T-helper 1 cell treated with Interleukin-12 subunit alpha and Interleukin-12 subunit beta and Interleukin-4 antibody, amounts not matched to agents 30 μg/mL and 1 μg/mL, for 36 hours (primary cell): ENCODE data around the gene TEKT1.
"Not testable (repeated sequence)": the region's sequence is repeated elsewhere in the genome, so short reads cannot be mapped to it uniquely, and the experiment has no call there.

Source experiments
- H3K27ac Mint-ChIP-seq: one replicate; pipeline ENCODE4 v1.8.0; 2021; ENCODE audit warnings: mild to moderate bottlenecking, mixed read lengths
- H3K27me3 Mint-ChIP-seq: one replicate; pipeline ENCODE4 v1.8.0; 2021; ENCODE audit warnings: low read depth, mixed read lengths
- H3K36me3 Mint-ChIP-seq: one replicate; pipeline ENCODE4 v1.8.0; 2021; ENCODE audit warnings: low read depth, mixed read lengths
- H3K4me1 Mint-ChIP-seq: one replicate; pipeline ENCODE4 v1.8.0; 2021; ENCODE audit warnings: low read depth, mixed read lengths
- H3K4me3 Mint-ChIP-seq: one replicate; pipeline ENCODE4 v1.8.0; 2021; ENCODE audit warnings: mild to moderate bottlenecking, moderate library complexity, mixed read lengths
- H3K9me3 Mint-ChIP-seq: one replicate; pipeline ENCODE4 v1.8.0; 2021; ENCODE audit warnings: mixed read lengths

Gene TEKT1

DNA sequence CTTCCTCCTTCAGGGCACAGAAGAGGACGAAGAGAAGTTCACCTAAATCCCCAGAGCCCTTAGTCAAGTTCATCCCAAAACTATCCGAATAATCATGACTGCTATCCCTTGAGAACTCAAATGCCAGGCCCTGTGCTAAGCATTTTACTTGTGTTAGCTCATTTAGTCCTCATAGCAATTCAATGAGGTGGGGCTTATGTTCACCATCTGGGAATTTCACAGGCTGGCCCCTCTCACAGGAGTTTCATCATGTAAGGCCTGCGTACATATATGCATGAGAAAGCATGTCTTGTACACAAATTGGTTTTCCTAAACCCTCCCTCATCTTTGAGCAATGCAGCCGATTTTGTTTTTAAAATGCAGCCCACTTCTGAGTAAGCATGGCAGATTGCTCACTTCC is 12.9 kb upstream of the TEKT1 start:
- peaks cover 34% of the 10 kb centered on the region for H3K27me3 Mint-ChIP-seq
- not testable (repeated sequence) for H3K36me3 Mint-ChIP-seq, H3K27ac Mint-ChIP-seq, H3K4me3 Mint-ChIP-seq, H3K4me1 Mint-ChIP-seq, H3K9me3 Mint-ChIP-seq

DNA sequence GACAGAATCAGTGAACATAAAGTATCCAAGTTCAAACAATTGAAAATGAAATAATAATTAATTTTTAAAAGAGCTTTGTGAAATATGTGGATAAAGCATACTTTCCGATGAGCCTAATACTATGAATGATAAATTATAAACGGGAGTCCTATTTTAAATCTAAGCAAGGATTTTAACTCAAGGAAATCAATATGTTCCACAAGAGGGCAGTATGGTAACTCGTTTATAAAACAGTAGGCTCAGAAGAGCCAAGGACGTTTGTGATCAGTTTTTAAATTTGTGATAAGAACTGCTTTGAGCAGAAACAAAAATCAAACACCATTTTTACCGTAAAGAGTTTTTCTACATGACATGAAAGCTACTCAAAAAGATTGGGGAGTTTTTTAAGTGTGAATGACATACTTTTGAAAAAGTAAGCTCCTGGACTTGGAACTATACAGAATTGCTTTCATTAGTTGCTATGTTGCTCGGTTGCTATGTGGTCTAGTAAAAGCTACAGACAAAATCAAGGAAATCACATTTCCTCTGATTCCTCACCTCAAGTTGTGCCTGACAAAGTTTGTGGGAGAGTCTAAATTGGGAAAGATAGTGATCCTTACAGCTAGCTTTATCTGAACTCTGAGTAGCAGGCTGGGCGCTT is 11.8 kb upstream of the TEKT1 start:
- peaks cover 42% of the 10 kb centered on the region for H3K27me3 Mint-ChIP-seq
- no peak overlapping the region for H3K27ac Mint-ChIP-seq
- peaks cover 10% of the 10 kb centered on the region for H3K4me1 Mint-ChIP-seq
- H3K36me3 Mint-ChIP-seq, result no peaks in the 10 kb centered on the region
- no peaks in the 10 kb centered on the region for H3K9me3 Mint-ChIP-seq
- no peak overlapping the region for H3K4me3 Mint-ChIP-seq

GRCh38 chr17:6841769-6842168 is 10.2 kb upstream of the TEKT1 start:
- not testable (repeated sequence) for H3K27ac Mint-ChIP-seq, H3K4me3 Mint-ChIP-seq, H3K36me3 Mint-ChIP-seq, H3K4me1 Mint-ChIP-seq, H3K9me3 Mint-ChIP-seq
- peaks cover 45% of the 10 kb centered on the region for H3K27me3 Mint-ChIP-seq

DNA sequence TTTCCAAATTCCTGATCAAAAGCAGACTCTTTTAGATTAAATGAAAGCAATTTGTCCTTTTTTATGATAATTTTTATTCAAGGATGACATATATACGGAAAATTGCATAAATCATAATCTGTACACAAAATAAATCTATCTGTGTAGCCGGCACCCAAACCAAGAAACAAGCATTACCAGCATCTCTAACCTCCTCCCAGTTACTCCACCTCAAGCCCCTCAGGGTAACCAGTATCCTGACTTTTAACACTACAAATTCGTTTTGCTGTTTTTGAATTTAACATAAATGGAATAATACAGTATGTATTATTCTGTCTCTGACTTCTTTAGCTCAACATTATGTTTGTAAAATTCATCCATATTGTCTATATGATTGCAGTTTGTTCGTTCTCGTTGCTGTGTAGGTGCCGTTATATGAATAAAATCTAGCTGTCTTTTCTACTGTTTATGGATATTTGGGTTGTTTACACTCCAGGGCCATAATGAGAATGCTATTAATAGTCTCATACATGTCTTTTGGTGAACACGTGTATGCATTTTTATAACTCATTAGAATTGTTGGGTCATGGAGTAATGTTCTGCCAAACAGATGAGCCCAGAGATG is 1.0 kb downstream of the TEKT1 start:
- peaks cover 68% of the 10 kb centered on the region for H3K27me3 Mint-ChIP-seq
- H3K36me3 Mint-ChIP-seq, result no peaks in the 10 kb centered on the region
- peaks cover 9% of the 10 kb centered on the region for H3K4me1 Mint-ChIP-seq
- H3K4me3 Mint-ChIP-seq, result no peak overlapping the region
- no peaks in the 10 kb centered on the region for H3K9me3 Mint-ChIP-seq
- H3K27ac Mint-ChIP-seq, result no peak overlapping the region

DNA sequence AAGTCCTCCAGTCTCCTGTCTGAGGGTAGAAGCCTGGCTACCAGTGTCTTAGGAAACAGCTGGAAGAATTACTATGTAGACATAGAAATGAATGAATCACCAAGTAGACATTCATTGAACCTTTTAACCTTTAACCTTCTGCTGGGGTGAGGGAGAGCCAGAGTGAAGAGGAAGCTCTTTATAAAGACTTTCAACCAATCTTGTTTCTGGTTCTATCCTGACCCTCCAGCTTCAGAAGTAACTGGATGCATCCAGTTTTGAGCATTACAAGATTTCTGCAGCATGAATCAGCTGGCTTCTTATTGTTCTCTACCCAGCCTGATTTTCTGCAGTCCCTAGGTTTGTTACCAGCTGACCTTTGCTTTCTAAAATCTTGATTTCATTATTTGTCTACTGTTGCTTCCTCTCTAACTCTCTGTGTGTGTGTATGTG is 8.5 kb downstream of the TEKT1 start:
- Mint-ChIP-seq H3K27ac (no peak overlapping the region), H3K36me3 (no peaks in the 10 kb centered on the region), H3K4me3 (no peak overlapping the region), H3K4me1 (no peaks in the 10 kb centered on the region), H3K27me3 (peaks cover 51% of the 10 kb centered on the region), H3K9me3 (no peaks in the 10 kb centered on the region)

- no peak overlapping the region for H3K4me3 Mint-ChIP-seq
- H3K27me3 Mint-ChIP-seq, result peaks cover 38% of the 10 kb centered on the region
- no peak overlapping the region for H3K27ac Mint-ChIP-seq
- no peaks in the 10 kb centered on the region for H3K36me3 Mint-ChIP-seq
- no peaks in the 10 kb centered on the region for H3K9me3 Mint-ChIP-seq
- H3K4me1 Mint-ChIP-seq, result no peaks in the 10 kb centered on the region
Observed at GRCh38 chr17:6818938-6819337, 12.6 kb downstream of the TEKT1 start.

DNA sequence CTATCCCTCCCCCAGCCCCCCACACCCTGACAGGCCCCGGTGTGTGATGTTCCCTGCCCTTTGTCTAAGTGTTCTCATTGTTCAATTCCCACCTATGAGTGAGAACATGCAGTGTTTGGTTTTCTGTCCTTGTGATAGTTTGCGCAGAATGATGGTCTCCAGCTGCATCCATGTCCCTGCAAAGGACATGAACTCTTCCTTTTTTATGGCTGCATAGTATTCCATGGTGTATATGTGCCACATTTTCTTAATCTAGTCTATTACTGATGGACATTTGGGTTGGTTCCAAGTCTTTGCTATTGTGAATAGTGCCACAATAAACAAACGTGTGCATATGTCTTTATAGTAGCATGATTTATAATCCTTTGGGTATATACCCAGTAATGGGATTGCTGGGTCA is 15.2 kb downstream of the TEKT1 start:
- not testable (repeated sequence) for H3K9me3 Mint-ChIP-seq, H3K36me3 Mint-ChIP-seq, H3K4me3 Mint-ChIP-seq, H3K4me1 Mint-ChIP-seq, H3K27ac Mint-ChIP-seq
- peaks cover 31% of the 10 kb centered on the region for H3K27me3 Mint-ChIP-seq

DNA sequence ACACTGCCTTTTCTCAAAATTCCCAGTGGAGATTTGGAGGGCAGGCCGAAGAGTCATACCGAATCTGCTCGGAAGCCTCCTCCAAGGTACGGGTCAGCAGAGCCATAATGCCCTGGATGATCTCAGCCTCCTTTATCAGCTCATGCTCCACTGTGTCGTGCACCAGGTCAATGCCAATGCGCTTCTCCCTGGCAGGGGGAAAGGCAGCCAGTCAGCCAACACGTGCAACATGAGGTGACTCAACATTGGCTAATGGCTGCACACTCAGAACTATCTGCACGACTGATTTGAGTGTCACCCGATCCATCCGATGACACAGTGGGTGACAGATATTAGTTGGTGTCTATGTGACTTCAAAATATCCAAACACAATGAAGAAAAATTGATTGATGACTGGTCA is 15.8 kb downstream of the TEKT1 start:
- Mint-ChIP-seq H3K4me3 (no peak overlapping the region), H3K9me3 (no peaks in the 10 kb centered on the region), H3K4me1 (no peaks in the 10 kb centered on the region), H3K36me3 (no peaks in the 10 kb centered on the region), H3K27ac (no peak overlapping the region), H3K27me3 (peaks cover 28% of the 10 kb centered on the region)

- no peaks in the 10 kb centered on the region for H3K9me3 Mint-ChIP-seq
- no peak overlapping the region for H3K27ac Mint-ChIP-seq
- H3K4me1 Mint-ChIP-seq, result no peaks in the 10 kb centered on the region
- no peak overlapping the region for H3K4me3 Mint-ChIP-seq
- H3K27me3 Mint-ChIP-seq, result peaks cover 10% of the 10 kb centered on the region
- H3K36me3 Mint-ChIP-seq, result no peaks in the 10 kb centered on the region
Observed at GRCh38 chr17:6812295-6812694, 19.2 kb downstream of the TEKT1 start.

DNA sequence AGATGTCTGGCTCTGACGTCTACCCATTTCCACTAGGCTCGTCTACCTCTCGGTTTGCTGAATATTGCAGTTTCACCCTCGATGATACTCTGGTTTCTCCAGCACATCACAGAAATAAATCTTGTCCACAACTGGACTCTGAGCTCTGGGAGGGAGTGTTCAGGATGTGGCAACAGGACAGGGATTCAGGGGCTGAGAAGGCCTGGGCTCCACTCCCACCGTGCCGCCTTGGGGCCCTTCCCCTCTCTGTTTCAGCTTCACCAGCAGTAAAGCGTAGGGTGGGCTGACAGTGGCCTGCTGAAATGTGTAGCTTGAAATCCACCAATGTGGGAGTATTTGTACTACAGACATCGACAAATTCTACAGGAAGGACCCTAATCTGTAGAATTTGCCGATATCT is 20.0 kb downstream of the TEKT1 start:
- H3K9me3 Mint-ChIP-seq, result no peaks in the 10 kb centered on the region
- no peak overlapping the region for H3K27ac Mint-ChIP-seq
- no peaks in the 10 kb centered on the region for H3K4me1 Mint-ChIP-seq
- H3K36me3 Mint-ChIP-seq, result no peaks in the 10 kb centered on the region
- peaks cover 10% of the 10 kb centered on the region for H3K27me3 Mint-ChIP-seq
- no peak overlapping the region for H3K4me3 Mint-ChIP-seq

DNA sequence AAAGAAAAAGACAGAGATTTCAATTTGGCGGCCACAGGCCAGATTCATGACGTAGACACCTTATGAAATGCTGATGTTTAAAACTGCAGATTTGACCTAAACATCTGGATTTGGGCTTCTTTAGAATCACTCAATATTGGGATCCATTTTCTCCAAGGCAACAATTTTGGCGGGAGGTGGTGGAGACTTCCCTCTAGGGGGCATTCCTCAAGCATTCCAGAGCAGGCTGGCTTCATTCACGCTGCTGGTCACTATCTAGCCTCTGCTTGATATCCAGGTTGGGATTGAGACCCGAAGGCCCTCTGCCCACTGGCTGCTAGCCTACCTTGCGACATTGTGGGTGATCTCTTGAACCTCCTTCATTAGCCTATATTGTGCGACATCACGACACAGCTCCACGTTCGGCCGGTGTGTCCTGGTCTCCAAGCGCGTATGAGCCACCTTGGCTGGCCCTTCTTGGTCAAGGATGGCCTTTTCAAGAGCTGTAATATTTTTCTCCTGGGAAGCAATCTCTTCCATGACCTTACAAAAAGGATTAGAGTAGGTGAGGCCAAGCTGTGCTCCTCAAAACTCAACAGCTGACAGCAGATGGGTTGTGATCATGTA is 31.0 kb downstream of the TEKT1 start:
- Mint-ChIP-seq H3K4me1 (no peaks in the 10 kb centered on the region), H3K4me3 (no peak overlapping the region), H3K36me3 (no peaks in the 10 kb centered on the region), H3K27ac (no peak overlapping the region), H3K27me3 (peaks cover 4% of the 10 kb centered on the region), H3K9me3 (no peaks in the 10 kb centered on the region)

- Mint-ChIP-seq H3K9me3 (no peaks in the 10 kb centered on the region), H3K27ac (no peak overlapping the region), H3K4me1 (no peaks in the 10 kb centered on the region), H3K4me3 (no peak overlapping the region), H3K27me3 (peaks cover 4% of the 10 kb centered on the region), H3K36me3 (no peaks in the 10 kb centered on the region)
Observed at GRCh38 chr17:6799738-6800137, 31.8 kb downstream of the TEKT1 start.

GRCh38 chr17:6797718-6798351 is 33.7 kb downstream of the TEKT1 start:
- H3K9me3 Mint-ChIP-seq, result no peaks in the 10 kb centered on the region
- H3K4me1 Mint-ChIP-seq, result peaks cover 5% of the 10 kb centered on the region
- no peaks in the 10 kb centered on the region for H3K36me3 Mint-ChIP-seq
- H3K27me3 Mint-ChIP-seq, result peaks cover 4% of the 10 kb centered on the region
- H3K27ac Mint-ChIP-seq, result no peak overlapping the region
- no peak overlapping the region for H3K4me3 Mint-ChIP-seq

- Mint-ChIP-seq H3K27ac (no peak overlapping the region), H3K36me3 (no peaks in the 10 kb centered on the region), H3K4me3 (no peak overlapping the region), H3K4me1 (peaks cover 5% of the 10 kb centered on the region), H3K9me3 (no peaks in the 10 kb centered on the region), H3K27me3 (peaks cover 9% of the 10 kb centered on the region)
Observed at GRCh38 chr17:6796887-6797490, 34.5 kb downstream of the TEKT1 start.
